Measurements from ENCODE around the gene PEAK1. TPM values are rescaled to one million over a fixed set of nuclear protein-coding genes. Genes with fewer than 3 reads are reported as not detected.

Gene PEAK1
- polyA plus RNA-seq, 1 donor (not counting 4 experiments of a cell fraction or from before 2014, with no cell fraction given), result 5.9 TPM

- TF ChIP-seq CTCF (optimal IDR thresholded peaks at IDR 0.05 in 1 of 3, IDR thresholded peaks at IDR 0.05 in 1 of 3, conservative IDR thresholded peaks at IDR 0.05 in 1 of 3; ENCODE audit: extremely low read depth in 1 of 3, insufficient read depth in 2 of 3, low read length in 3 of 3) (no peak), EZH2 (IDR thresholded peaks at IDR 0.05; ENCODE audit: low read length) (no peak)
- Histone ChIP-seq H3K27ac (ENCODE audit: control insufficient read depth, insufficient read depth, low read length) (peak overlapping the region; percentile 3), H3K79me2 (ENCODE audit: control insufficient read depth, insufficient read depth, low read length) (peaks cover 42% of the 10 kb centered on the region), H3K4me2 (ENCODE audit: control insufficient read depth, extremely low read depth, insufficient read depth, low read depth, low read length) (no peak overlapping the region), H3K27me3 (ENCODE audit: control insufficient read depth, extremely low read depth, insufficient read depth, low read length) (no peaks in the 10 kb centered on the region), H4K20me1 (ENCODE audit: control insufficient read depth, extremely low read depth, insufficient read depth, low read length) (no peaks in the 10 kb centered on the region), H3K9ac (ENCODE audit: control insufficient read depth, extremely low read depth, insufficient read depth, low read length) (no peak overlapping the region), H3K4me3 (ENCODE audit: control insufficient read depth in 2 of 3, extremely low read depth in 1 of 3, insufficient read depth in 2 of 3, low read depth in 1 of 3, low read length in 3 of 3) (no peak overlapping the region), H3K9me1 (ENCODE audit: control insufficient read depth, extremely low read depth, insufficient read depth, low read length) (no peaks in the 10 kb centered on the region), H3K36me3 (ENCODE audit: control insufficient read depth in 2 of 2, extremely low read depth in 1 of 2, insufficient read depth in 2 of 2, low read length in 2 of 2) (no peaks in the 10 kb centered on the region), H2AFZ (ENCODE audit: control insufficient read depth, low read length) (no peak overlapping the region), H3K4me1 (ENCODE audit: control insufficient read depth, extremely low read depth, insufficient read depth, low read length) (peaks cover 32% of the 10 kb centered on the region), H3K9me3 (ENCODE audit: control insufficient read depth, low read depth, low read length) (no peaks in the 10 kb centered on the region)
- DNase-seq (ENCODE audit: low read depth, low spot score) (no peak), FAIRE-seq (no peak)
- dilution Hi-C loops (cut with MboI; ENCODE audit: extremely low pct_ligation_motif_present, low sequenced_read_pairs), result no loop called here
Measured at GRCh38 chr15:77067691-77068367, 352.1 kb downstream of the PEAK1 start.

- Histone ChIP-seq H3K4me1 (ENCODE audit: control insufficient read depth, extremely low read depth, insufficient read depth, low read length) (peaks cover 33% of the 10 kb centered on the region), H3K9me1 (ENCODE audit: control insufficient read depth, extremely low read depth, insufficient read depth, low read length) (no peaks in the 10 kb centered on the region), H3K36me3 (ENCODE audit: control insufficient read depth in 2 of 2, extremely low read depth in 1 of 2, insufficient read depth in 2 of 2, low read length in 2 of 2) (no peaks in the 10 kb centered on the region), H3K4me2 (ENCODE audit: control insufficient read depth, extremely low read depth, insufficient read depth, low read depth, low read length) (no peak overlapping the region), H2AFZ (ENCODE audit: control insufficient read depth, low read length) (no peak overlapping the region), H3K79me2 (ENCODE audit: control insufficient read depth, insufficient read depth, low read length) (peaks cover 42% of the 10 kb centered on the region), H3K27me3 (ENCODE audit: control insufficient read depth, extremely low read depth, insufficient read depth, low read length) (no peaks in the 10 kb centered on the region), H4K20me1 (ENCODE audit: control insufficient read depth, extremely low read depth, insufficient read depth, low read length) (no peaks in the 10 kb centered on the region), H3K9ac (ENCODE audit: control insufficient read depth, extremely low read depth, insufficient read depth, low read length) (no peak overlapping the region), H3K9me3 (ENCODE audit: control insufficient read depth, low read depth, low read length) (no peaks in the 10 kb centered on the region), H3K4me3 (ENCODE audit: control insufficient read depth in 2 of 3, extremely low read depth in 1 of 3, insufficient read depth in 2 of 3, low read depth in 1 of 3, low read length in 3 of 3) (no peak overlapping the region), H3K27ac (ENCODE audit: control insufficient read depth, insufficient read depth, low read length) (no peak overlapping the region)
- TF ChIP-seq EZH2 (IDR thresholded peaks at IDR 0.05; ENCODE audit: low read length) (no peak), CTCF (optimal IDR thresholded peaks at IDR 0.05 in 1 of 3, IDR thresholded peaks at IDR 0.05 in 1 of 3, conservative IDR thresholded peaks at IDR 0.05 in 1 of 3; ENCODE audit: extremely low read depth in 1 of 3, insufficient read depth in 2 of 3, low read length in 3 of 3) (no peak)
- dilution Hi-C loops (cut with MboI; ENCODE audit: extremely low pct_ligation_motif_present, low sequenced_read_pairs), result no loop called here
- FAIRE-seq (no peak), DNase-seq (ENCODE audit: low read depth, low spot score) (no peak)
Measured at GRCh38 chr15:77066971-77067690, 352.8 kb downstream of the PEAK1 start.

Measured in keratinocyte (primary cell).